GM12801 (cell line): Measurements from ENCODE around the gene OVOL1.

Source experiments
- CTCF ChIP-seq: IDR thresholded peaks from one replicate; pipeline ENCODE4 v1.5.1; 2011; ENCODE audit warnings: control low read depth; ENCODE audit not compliant: insufficient read length; ENCODE audit errors: extremely low read depth

The OVOL1 gene

GRCh38 chr11:65833297-65834030, 46.6 kb downstream of the OVOL1 start, which contains the start of gene SNX32:
TSS of gene SNX32 (plus strand) at chr11:65833963. CDS start at chr11:65834066, 103 bp downstream.
- TF ChIP-seq CTCF: no peak

DNA sequence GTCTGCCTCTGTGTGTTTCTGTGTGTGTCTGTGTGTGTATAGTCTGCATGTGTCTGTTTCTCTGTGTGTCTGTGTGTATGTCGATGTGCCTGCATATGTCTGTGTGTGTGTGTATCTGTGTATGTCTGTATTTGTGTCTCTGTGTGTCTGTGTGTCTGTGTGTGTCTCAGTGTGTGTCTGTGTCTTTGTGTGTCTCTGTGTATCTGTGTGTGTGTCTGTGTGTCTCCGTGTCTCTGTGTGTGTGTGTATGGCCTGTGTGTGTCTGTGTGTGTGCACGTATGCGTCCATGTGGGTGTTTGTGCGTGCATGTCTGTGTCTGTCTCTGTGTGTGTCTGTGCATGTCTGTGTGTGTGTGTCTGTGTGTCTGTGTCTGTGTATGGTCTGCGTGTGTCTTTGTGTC, 47.3 kb downstream of the OVOL1 start:
- no peak for TF ChIP-seq CTCF

GRCh38 chr11:65842144-65842543, 55.3 kb downstream of the OVOL1 start:
- TF ChIP-seq CTCF: no peak

DNA sequence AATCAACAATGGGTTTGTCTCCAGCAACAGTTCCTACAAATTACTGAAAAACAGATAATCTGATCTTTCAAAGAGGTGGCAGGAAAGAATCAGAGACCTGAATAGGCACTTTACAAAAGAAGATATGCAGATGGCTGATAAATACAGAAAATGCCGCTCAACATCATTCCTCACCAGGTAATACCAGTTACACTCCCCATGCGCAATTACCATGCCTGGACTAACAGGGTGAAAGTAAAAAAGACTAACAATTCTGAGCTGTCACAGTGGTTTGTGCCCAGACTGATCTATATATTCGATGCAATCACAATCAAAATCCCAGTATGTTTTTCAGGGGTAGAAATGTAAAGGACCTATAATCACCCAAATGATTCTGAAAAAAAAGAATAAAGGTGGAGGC, 56.9 kb downstream of the OVOL1 start:
- TF ChIP-seq CTCF: no peak

DNA sequence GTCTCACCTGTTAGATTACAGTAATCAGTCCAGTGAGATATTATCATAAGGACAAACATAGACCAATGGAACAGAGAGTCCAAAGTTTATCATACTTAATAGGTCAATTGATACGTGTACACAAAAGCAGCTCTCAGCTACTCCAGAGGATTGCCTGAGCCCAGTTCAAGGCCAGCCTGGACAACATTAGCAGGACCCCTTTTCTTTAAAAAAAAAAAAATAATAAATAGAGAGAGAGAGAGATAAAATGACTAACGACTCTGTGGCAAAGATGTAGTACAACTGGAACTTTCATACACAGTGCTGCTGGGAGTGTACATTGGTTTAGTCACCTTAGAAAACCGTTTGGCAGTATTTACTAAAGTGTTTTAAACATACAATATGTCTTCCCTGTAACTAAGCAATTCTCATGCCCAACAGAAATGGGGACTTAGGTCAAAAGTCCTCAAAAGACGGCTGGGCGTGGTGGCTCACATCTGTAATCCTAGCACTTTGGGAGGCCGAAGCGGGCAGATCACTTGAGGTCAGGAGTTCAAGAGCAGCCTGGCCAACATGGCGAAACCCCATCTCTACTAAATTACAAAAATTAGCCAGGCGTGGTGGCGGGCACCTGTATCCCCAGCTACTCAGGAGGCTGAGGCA, 57.5 kb downstream of the OVOL1 start:
- TF ChIP-seq CTCF: no peak
